ENCODE measurements around the gene CPD.
"Not testable (repeated sequence)": the region's sequence is repeated elsewhere in the genome, so short reads cannot be mapped to it uniquely, and the experiment has no call there.

Gene CPD

DNA sequence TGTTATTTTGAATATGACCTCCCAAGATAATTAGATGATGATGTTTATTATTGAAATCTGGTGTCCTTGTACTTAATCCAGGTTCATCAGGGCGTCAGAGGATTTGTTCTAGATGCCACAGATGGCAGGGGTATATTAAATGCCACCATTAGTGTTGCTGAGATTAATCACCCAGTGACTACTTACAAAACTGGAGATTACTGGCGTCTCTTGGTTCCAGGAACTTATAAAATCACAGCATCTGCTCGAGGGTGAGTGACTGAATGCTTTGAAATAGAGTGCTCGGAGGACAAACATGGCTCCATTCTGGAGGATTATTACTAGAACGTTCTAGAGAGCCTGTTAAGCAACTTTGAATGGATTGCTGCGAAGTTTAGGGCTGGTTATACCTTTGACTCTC is 65.0 kb downstream of the CPD start:
- DNase-seq: peak in 1 of 2 experiments; percentile 41

DNA sequence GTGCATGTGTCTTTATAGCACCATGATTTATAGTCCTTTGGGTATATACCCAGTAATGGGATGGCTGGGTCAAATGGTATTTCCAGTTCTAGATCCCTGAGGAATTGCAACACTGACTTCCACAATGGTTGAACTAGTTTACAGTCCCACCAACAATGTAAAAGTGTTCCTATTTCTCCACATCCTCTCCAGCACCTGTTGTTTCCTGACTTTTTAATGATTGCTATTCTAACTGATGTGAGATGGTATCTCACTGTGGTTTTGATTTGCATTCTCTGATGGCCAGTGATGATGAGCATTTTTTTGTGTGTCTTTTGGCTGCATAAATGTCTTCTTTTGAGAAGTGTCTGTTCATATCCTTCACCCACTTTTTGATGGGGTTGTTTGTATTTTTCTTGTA is 67.9 kb downstream of the CPD start:
- DNase-seq: not testable (repeated sequence)

DNA sequence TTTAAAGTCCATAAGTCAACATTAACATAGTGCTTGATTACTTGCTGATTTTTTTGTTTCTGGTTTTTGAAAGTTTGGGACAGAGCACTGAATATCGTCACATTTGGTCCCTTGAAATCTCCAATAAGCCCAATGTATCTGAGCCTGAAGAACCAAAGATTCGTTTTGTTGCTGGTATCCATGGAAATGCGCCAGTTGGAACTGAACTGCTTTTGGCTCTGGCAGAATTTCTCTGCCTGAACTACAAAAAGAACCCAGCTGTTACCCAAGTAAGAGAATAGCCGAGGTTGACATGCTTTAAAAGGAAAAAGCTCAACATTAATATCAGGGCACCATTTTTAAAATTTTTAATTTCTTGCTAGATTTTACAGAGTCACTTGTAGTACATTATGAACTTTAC is 70.8 kb downstream of the CPD start:
- DNase-seq: peak; percentile 37 to 72

DNA sequence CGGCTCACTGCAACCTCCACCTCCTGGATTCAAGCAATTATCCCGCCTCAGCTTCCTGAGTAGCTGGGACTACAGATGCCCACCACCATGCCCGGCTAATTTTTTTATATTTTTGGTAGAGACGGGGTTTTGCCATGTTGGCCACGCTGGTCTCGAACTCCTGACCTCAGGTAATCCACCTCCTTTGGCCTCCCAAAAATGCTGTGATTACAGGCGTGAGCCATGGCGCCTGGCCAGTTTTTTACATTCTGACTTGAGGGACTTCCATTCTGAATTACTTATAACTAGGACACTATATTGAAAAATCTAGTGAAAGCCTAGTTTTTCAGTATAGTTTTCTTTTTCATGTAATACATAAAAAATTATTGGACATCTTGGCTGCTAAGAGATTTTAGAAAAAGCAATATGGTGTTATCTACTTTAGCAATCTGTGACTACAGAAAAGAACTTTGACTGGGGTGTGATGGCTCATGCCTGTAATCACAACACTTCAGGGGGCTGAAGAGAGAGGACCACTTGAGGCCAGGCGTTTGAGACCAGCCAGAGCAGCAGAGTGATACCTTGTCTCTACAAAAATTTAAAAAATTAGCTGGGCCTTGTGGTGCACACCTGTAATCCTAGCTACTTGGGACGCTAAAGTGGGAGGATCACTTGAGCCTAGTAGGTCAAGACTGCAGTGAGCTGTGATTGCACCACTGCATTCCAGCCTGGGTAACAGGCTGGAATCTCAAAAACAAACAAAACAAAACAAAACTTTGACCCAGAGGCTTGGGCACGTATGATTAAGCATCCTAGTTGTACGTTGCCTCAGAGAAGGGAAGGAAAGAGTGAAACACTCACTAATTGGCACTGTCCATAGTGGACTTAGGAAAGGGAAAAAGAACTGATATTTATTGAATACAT is 71.6 kb downstream of the CPD start:
- DNase-seq: no peak

DNA sequence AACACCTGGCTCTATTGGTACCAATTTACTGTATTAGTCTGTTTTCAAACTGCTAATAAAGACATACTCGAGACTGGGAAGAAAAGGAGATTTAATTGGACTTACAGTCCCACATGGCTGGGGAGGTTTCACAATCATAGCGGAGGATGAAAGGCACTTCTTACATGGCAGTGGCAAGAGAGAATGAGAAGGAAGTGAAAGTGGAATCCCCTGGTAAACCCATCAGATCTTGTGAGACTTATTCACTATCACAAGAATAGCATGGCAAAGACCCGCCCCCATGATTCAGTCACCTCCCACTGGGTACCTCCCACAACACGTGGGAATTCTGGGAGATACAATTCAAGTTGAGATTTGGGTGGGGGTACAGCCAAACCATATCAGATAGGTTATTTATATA is 75.9 kb downstream of the CPD start:
- DNase-seq: no peak

DNA sequence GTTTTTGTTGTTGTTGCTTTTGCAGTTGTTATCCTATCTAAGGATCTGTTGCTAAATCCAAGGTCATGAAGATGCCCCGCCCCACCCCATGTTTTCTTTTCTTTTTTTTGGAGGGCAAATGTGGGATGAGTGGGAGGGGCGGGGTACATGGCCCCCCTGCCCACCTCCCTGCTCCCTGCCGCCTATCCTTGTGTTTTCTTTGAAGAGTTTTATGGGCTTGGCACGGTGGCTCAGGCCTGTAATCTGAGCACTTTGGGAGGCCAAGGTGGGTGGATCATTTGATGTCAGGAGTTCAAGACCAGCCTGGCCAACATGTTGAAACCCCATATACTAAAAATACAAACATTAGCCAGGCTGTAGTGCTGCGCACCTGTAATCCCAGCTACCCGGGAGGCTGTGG is 79.6 kb downstream of the CPD start:
- no peak for DNase-seq

DNA sequence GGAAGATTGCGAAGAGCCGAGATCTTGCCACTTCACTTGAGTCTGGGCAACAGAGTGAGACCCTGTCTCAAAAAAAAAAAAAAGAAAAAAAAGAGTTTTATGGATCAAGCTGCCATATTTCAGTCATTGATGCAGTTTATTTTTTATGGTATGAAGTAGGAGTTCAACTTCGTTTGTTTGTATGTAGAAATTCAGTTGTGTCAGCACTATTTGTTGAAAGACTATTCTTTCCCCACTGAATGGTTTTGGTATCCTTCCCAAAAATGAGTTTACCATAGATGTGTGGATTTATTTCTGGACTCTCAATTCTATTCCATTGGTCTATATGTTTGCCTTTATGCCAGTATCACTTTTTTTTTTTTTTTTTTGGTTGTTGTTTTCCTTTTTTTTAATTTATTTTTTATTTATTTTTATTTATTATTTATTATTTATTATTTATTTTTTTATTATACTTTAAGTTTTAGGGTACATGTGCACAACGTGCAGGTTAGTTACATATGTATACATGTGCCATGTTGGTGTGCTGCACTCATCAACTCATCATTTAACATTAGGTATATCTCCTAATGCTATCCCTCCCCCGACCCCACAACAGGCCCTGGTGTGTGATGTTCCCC is 80.2 kb downstream of the CPD start:
- DNase-seq: not testable (repeated sequence)

DNA sequence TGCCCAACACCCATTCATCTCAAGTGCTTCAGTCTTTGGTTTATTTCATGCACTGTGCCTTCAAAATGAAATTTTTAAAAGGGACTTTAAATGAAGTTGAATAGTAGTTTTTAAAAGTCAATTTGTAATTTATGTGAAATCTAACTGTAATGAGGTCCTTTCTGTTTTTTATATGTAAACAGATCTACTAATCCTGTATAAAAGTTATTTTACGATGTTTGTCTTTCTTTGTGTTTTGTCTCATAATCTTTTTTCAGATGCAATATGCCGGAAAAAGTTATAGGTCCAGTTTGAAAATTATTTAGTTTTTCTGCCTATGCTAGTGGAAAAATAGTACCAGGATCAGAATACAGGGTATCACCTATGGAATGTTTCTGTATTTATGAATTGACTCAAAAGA is 89.7 kb downstream of the CPD start:
- no peak for DNase-seq

DNA sequence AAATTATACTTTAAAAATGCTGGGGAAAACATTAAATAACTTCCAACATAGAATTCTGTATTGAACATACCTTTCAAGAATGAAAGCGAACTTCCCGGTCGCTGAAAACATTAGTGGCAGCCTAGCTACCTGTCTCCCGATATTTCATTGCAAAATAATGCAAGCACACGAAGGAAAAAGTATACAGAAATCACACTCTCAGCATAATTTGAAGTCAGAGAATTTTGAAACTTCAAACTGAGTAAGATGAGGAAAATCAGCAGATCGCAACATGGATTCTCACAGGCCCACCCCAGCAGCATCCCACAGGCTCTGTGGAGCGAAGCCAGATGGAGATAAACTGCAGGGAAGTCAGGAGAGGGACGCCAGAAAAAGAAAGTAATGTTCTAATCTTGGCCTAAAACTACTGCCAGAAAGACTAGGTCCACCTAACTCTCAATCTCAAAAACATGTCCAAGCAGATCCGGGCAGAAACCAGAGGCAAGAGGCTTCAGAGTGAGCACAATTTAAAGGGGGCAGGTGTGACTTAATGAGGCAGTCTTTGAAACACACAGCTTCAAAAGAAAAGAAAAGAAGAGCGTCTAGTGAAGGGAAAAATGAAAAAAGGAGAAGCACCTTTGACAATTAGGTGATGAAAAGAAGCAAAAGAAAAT is 93.6 kb downstream of the CPD start:
- DNase-seq: no peak

DNA sequence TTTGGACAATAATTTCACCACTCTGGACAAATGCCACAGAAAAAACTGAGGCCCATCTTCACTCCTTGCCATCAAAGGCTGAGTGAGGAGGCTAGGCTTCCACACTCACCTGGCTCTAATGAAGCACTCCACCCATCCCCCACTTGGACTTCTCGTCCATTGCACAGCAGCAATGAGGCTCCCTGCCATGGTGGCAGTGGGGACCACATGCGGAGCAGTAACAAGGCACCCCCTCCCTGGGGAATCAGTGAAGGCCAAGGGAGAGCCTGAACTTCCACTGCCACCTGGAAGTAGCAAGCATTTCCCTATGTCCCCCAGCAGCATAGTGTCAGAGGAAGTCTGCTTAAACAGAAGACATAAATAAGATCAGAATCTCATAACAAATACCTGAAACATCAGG is 96.5 kb downstream of the CPD start:
- no peak for DNase-seq

DNA sequence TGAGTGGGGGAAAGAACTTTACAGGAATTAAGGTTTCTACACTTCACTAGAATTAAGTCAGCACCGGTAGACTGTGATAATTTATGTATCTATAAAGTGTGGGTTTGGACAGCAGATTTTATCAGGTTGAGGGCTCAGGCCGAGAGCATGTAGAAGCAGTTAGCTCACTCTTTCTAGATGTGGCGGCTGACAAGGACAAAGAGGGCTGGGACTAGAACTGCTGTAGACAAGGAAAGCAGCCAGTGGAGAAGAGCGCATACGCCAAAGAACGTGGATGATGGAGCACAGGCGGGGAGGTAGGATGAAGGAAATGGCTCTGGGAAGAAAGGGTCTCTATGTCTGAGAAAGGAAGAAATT is 98.0 kb downstream of the CPD start:
- DNase-seq: peak in 1 of 2 experiments; percentile 24

DNA sequence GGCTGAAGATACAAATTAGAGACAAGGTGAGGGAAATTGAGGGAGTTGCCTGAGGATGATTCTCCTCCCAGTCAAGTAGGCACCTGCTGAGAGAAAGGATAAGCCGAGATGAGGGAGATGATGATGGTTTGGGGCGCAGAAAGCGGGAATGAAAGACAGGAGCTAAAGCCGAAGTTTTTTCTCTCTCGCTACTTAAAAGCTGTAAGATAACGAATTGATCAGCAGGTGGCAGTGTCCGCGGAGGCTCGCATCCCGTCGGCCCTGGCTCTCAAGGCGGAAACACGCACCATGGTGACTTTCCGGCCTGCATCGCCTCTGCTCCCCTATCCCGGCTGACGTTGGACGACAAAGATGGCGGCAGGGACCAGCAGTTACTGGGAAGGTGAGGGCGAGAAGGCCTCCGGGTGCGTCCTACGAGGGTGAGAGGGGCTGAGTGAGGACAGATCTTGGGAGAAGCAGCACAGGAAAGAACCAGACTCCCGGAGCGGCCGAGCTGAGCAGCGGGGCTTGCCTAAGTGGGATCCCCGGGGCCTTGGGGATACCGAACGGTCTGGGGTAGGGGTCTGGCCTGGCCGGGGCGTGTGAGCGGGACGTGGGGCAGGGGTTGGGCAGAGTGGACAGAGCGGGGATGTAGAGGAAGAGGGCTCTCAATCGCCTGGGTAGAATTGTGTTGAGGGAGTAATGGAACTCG is 98.5 kb downstream of the CPD start, which contains the start of gene GOSR1:
GOSR1 (plus strand) TSS at position 326 of the 691 bp plus-strand sequence; CDS start at position 352, 26 bp downstream.
- DNase-seq: peak; percentile 94 to 96

DNA sequence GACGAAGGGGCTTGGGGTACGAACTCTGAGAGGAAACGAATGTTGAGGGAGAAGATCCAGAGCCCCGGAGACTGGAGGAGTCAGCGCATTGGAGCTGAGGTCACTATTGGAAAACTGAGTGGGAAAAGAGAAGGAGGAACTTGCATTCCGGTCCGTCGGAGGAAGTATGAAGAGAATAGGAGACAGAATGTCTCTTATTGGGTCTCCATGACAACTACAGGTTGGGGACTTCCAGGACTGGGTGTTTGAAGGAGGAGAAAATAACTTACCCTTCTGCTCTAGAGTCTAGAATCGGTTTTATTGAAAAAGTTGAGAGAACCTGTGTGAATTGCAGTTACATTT is 99.0 kb downstream of the CPD start:
- DNase-seq: no peak

DNA sequence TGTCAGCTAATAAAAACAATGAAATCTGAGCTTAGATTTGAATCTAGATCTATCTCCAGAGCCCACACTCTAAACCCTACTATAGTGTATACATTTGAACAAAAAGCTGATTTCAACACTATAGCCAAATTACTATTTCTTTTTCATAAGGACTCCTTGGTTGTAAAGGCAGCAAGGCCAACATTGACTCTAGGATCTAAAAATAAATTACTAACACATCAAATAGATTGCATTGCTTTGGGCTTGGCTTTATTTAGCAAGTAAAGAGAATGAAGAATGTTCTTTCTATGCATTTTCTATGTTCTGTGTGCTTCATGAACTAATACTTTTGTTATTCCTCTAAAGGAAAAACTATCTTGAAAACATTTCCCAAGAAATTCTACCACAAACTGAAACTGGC is 103.8 kb downstream of the CPD start:
- no peak for DNase-seq

DNA sequence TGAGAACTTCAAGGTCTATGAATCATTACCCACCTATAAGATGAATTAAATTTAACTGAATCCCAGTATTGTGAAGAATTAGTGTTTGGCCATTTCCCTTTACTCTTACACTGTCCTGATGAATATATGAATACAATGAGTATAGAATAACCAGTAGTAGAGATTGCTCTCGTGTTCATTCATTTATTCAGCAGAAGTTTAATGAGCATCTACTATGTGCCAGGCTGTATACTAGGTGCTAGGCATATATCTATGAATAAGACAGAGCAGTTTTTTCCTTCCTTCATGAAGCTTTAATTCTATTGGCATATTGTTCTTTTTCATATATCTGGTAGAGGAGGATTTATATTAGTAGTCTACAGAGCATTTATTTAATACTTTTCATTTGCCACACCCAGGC is 104.4 kb downstream of the CPD start:
- DNase-seq: no peak

DNA sequence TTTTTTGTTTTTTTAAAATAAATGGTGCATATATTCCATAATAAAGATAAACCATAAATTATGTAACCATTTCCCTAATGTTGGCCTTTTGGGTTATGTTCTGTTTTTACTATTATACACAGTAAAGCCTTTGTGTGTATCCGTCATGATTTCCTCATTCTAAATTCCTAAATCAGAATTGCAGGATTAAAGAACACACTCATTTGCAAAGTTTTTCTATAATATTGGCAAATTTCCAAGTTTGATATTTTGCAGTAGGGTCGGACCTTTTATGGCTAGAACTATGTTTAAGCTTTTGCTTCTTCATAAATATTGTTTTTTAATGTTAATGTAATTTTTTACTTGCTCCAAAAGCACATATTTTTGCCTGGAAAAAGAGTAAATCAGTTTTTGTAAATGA is 115.1 kb downstream of the CPD start:
- DNase-seq: no peak

DNA sequence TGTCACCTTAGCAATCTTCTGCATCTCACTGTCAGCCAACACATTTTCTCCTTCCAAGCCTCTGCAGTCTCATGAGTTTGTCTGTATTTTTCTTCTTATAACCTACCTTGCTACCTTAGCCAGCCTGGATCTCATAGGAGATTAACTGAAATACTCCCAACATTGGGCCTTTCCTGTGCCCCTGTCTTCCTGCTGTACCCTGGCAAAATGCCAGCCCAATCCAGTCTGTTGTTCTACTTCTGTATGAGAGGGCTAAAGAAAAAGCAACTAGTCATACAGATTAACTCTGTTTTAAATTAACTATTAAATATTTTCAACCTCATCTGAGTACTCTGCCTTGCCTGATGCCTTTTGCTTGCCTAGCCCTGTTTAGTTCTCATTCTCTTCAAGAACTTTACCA is 116.9 kb downstream of the CPD start:
- DNase-seq: no peak

DNA sequence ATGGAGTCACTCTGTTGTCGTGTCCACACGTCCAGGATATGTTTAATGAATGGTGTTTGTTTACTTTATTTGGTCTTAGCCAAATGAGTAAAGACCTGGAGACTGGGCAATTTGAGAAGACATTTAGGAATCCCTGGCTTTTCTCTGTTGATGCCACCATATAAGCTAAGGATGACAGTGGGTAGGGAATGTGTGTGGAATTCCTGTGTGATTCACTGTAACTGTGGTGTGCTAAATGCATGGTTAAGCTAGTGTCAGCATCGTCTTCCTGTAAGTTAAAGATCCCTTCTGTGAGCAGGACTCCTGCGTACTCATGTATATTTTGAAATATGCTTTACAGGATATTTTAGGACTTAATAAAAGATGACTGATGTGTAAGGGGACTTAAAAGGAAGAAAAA is 124.8 kb downstream of the CPD start:
- DNase-seq: no peak

DNA sequence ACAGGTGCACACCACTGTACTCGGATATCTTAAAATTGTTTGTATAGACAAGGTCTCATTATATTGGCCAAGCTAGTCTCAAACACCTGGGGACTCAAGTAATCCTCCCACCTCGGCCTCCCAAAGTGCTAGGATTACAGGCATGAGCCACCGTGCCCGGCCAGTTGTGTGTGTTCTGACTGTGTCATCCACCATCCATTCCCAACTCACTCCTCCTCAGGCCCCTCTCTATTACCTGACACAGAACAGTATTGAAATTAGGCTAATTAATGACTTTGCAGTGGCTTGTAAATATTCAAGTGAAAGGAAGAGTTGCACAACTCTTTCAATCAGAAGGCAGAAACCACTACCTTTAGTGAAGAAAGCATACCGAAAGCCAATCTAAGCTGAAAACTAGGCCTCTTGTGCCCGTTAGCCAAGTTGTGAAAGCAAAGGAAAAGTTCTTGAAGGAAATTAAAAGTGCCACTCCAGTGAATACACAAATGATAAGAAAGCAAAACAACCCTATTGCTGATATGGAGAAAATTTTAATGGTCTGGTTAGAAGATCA is 127.2 kb downstream of the CPD start:
- no peak for DNase-seq

DNA sequence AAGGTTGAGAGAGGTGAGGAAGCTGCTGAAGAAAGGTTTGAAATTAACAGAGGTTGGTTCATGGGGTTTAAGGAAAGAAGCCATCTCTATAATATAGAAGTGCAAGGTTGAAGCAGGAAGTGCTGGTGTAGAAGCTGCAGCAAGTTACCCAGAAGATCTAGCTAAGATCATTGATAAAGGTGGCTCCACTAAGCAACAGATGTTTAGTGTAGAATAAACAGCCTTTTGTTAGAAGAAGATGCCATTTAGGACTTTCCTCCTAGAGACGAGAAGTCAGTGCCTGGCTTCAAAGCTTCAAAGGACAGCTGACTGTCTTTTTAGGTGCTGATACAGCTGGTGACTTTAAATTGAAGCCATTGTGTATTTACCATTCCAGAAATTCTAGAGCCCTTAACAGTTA is 127.8 kb downstream of the CPD start:
- DNase-seq: no peak

DNA sequence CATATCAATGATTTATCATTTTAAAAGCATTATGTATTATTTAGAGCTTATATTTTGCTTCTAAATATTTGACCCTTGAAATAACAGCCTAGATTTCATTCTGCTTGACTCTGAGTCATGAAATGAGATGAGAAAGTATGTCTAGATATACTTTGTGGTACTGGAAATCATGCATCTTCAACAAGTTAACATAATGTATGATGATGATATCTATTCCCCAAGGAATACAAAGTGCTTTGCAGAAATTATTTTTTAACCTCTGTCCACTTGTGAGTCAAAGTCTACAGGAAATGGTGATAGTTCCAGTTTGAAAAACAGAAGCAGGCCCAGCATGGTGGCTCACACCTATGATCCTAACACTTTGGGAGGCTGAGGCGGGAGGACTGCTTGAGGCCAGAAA is 134.6 kb downstream of the CPD start:
- DNase-seq: no peak

DNA sequence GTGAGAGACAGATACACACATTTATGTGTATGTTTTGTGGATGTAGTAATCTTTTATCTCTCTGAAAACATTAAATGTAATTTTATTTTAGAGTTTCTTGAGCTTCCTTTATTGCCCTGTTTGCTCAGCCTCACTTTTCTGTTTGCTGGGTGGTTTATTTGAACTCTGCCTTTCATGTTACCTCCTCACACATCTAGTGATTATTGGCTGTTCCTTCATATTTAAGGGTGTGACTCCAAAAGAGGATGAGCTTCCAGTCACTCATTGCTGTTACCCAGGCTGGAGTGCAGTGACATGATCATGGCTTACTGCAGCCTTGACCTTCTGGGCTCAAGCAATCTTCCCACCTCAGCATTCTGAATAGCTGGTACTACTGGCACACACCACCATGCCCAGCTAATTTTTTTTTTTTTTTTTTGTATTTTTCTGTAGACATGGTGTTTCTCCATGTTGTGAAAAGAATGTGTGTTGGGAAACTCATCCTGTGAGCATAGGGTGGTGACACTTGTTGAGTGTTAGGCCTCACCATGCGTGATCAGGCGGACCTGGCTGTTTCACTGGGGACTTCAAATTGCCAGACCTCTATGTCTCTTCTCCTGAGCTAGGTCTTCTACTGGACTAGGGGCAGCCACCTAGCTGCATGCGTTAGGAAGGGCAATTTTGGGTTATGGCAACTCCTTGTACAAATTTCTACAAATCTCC is 136.3 kb downstream of the CPD start:
- no peak for DNase-seq

DNA sequence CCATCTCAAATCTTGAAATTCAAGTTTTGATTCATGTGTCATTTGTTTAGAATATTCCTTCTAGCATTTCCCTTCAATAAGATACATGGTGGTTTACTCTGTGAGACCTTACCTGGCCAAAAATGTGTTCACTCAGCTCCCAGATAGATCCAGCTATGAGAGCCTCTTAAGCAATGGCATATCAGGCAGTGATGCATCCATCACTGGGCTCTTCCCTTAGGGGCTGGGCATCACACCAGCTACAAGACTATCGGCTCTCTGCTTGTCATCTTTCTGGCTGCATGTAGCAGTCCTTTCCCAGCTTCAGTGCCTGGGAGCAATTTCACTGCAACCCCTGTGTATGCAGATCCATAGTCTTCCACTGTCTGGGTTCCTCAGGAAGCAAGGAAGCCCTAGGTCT is 139.1 kb downstream of the CPD start:
- DNase-seq: no peak
